SK-N-SH (cell line): Measurements from ENCODE around the gene CANT1. TPM values are rescaled to one million over a fixed set of nuclear protein-coding genes. Genes with fewer than 3 reads are reported as not detected.

Experiments
- CTCF ChIA-PET: fragments of 300-600, 350-600 bp; formaldehyde crosslinking; extraction: SDS; loops from one replicate; lab custom pipeline; 2021; lab: Yijun Ruan, JAX
- POLR2A ChIA-PET: fragments of 350-600 bp; sonication (Branson Sonifier 250); formaldehyde crosslinking; extraction: SDS; loops from one replicate; lab custom pipeline; 2020; ENCODE audit warnings: antibody characterized with exemption, inconsistent platforms; lab: Yijun Ruan, JAX
- DNase-seq: peaks from one replicate; pipeline ENCODE4 v3.0.0; 2012
- H2AFZ ChIP-seq: fragments of 200-600 bp; sonication (generic); 2 replicates; pipeline ENCODE4 v1.8.1; 2016; ENCODE audit warnings: antibody characterized with exemption, mild to moderate bottlenecking, low read depth
- H3F3A ChIP-seq: fragments of 200-600 bp; sonication (generic); replicated peaks from 2 replicates; pipeline ENCODE3; 2016; ENCODE audit warnings: antibody characterized with exemption, mild to moderate bottlenecking; ENCODE audit not compliant: insufficient read depth
- H3K27ac ChIP-seq, 2 experiments: fragments of 200-500 bp in 1 of 2; fragments of 200-600 bp in 1 of 2; sonication (Bioruptor generic) in 1 of 2; sonication (generic), shearing (Covaris generic) in 1 of 2; 2 replicates each; pipeline versions ENCODE4 v1.5.1 to v1.6.1; 2014 to 2016; ENCODE audit warnings: low read depth in 2 of 2, inconsistent platforms in 1 of 2, low read length in 1 of 2, mild to moderate bottlenecking in 1 of 2, mixed read lengths in 1 of 2
- H3K27me3 ChIP-seq: fragments of 200-600 bp; sonication (generic), shearing (Covaris generic); 2 replicates; pipeline ENCODE4 v1.6.1; 2016; ENCODE audit warnings: mixed run types; ENCODE audit not compliant: insufficient read depth
- H3K36me3 ChIP-seq, 2 experiments: fragments of 200-500 bp in 1 of 2; fragments of 200-600 bp in 1 of 2; sonication (Bioruptor generic) in 1 of 2; sonication (generic) in 1 of 2; replicated peaks in 1 of 2; 2 replicates each; pipeline versions ENCODE3 to v1.5.1; 2014 to 2016; ENCODE audit warnings: low read length in 1 of 2, mild to moderate bottlenecking in 1 of 2; ENCODE audit not compliant: insufficient read depth in 2 of 2, control insufficient read depth in 1 of 2
- H3K4me1 ChIP-seq, 2 experiments: fragments of 200-500 bp in 1 of 2; fragments of 200-600 bp in 1 of 2; sonication (Bioruptor generic) in 1 of 2; sonication (generic), shearing (Covaris generic) in 1 of 2; 2 replicates each; pipeline versions ENCODE4 v1.5.1 to v1.6.1; 2014 to 2016; ENCODE audit warnings: low read depth in 1 of 2, low read length in 1 of 2, mixed run types in 1 of 2; ENCODE audit not compliant: insufficient read depth in 2 of 2, control insufficient read depth in 1 of 2
- H3K4me2 ChIP-seq: fragments of 200-600 bp; sonication (generic), shearing (Covaris generic); 2 replicates; pipeline ENCODE4 v1.6.1; 2017; ENCODE audit warnings: mixed run types
- H3K4me3 ChIP-seq, 2 experiments: fragments of 200-500 bp in 1 of 2; fragments of 200-600 bp in 1 of 2; sonication (Bioruptor generic) in 1 of 2; sonication (generic), shearing (Covaris generic) in 1 of 2; 2 replicates each; pipeline versions ENCODE4 v1.5.1 to v1.8.1; 2014 to 2016; ENCODE audit warnings: low read depth in 2 of 2, inconsistent platforms in 1 of 2, low read length in 1 of 2, mild to moderate bottlenecking in 1 of 2, mixed read lengths in 1 of 2, moderate library complexity in 1 of 2
- H3K79me2 ChIP-seq: fragments of 200-600 bp; sonication (generic); 2 replicates; pipeline ENCODE4 v1.8.1; 2017; ENCODE audit warnings: mild to moderate bottlenecking; ENCODE audit not compliant: insufficient read depth
- H3K9ac ChIP-seq: fragments of 200-600 bp; sonication (generic); 2 replicates; pipeline ENCODE4 v1.6.1; 2017; ENCODE audit warnings: mixed run types
- H3K9me2 ChIP-seq: fragments of 200-600 bp; sonication (generic); 2 replicates; pipeline ENCODE4 v1.6.1; 2017; ENCODE audit warnings: mixed run types
- H3K9me3 ChIP-seq: fragments of 200-600 bp; sonication (generic); 2 replicates; pipeline ENCODE4 v1.6.1; 2017; ENCODE audit warnings: mixed run types, mild to moderate bottlenecking, moderate library complexity
- H4K20me1 ChIP-seq: fragments of 200-600 bp; sonication (generic); 2 replicates; pipeline ENCODE4 v1.6.1; 2017; ENCODE audit warnings: mild to moderate bottlenecking, mixed run types; ENCODE audit not compliant: insufficient read depth
- ELF1 ChIP-seq: IDR thresholded peaks from 2 replicates; pipeline ENCODE4 v1.4.0; 2012
- EZH2phosphoT487 ChIP-seq: fragments of 200-600 bp; sonication (generic); IDR thresholded peaks from 2 replicates; pipeline ENCODE4 v1.6.1; 2017; ENCODE audit warnings: low read depth, mixed run types, mild to moderate bottlenecking, antibody characterized with exemption, moderate library complexity, borderline replicate concordance
- FOXM1 ChIP-seq: IDR thresholded peaks from 2 replicates; pipeline ENCODE4 v1.4.0; 2012; ENCODE audit warnings: low read depth, mild to moderate bottlenecking
- GABPA ChIP-seq: IDR thresholded peaks from 2 replicates; pipeline ENCODE4 v1.4.0; 2012; ENCODE audit warnings: low read depth, mild to moderate bottlenecking
- GATA2 ChIP-seq: sonication (generic); formaldehyde crosslinking; IDR thresholded peaks from 2 replicates; pipeline ENCODE4 v1.5.0; 2020; ENCODE audit warnings: mild to moderate bottlenecking, missing genetic modification reagents
- JUND ChIP-seq: IDR thresholded peaks from 2 replicates; pipeline ENCODE4 v1.4.0; 2012
- MEF2A ChIP-seq: IDR thresholded peaks from 2 replicates; pipeline ENCODE4 v1.4.0; 2012; ENCODE audit warnings: low read depth, borderline replicate concordance
- NRF1 ChIP-seq: IDR thresholded peaks from 2 replicates; pipeline ENCODE4 v1.6.1; 2012; ENCODE audit warnings: low read depth, mild to moderate bottlenecking, low read length
- RCOR1 ChIP-seq: fragments of 150-350 bp; IDR thresholded peaks from 2 replicates; pipeline ENCODE4 v1.6.1; 2017; ENCODE audit warnings: antibody characterized with exemption, low read length
- RFX5 ChIP-seq: IDR thresholded peaks from 2 replicates; pipeline ENCODE4 v1.6.1; 2012; ENCODE audit warnings: mild to moderate bottlenecking, improper control_type of control experiment, low read length
- RXRA ChIP-seq: IDR thresholded peaks from 2 replicates; pipeline ENCODE4 v1.4.0; 2012; ENCODE audit warnings: low read depth, mild to moderate bottlenecking, borderline replicate concordance
- TEAD4 ChIP-seq: IDR thresholded peaks from 2 replicates; pipeline ENCODE4 v1.4.0; 2012; ENCODE audit warnings: mild to moderate bottlenecking, borderline replicate concordance; ENCODE audit not compliant: insufficient read depth
- YY1 ChIP-seq: IDR thresholded peaks from 2 replicates; pipeline ENCODE4 v1.4.0; 2012; ENCODE audit warnings: low read depth, mild to moderate bottlenecking
- WGBS: methylation state at CpG from one replicate; pipeline ENCODE4 v1.1.6; 2017; ENCODE audit warnings: low lambda C conversion rate; 5-methylcytosine and 5-hydroxymethylcytosine counted together
- polyA plus RNA-seq, 3 experiments: library from polyadenylated mRNA; depleted of rRNA; stranded (reverse); fragments of >200 nt; gene quantifications; 2 replicates each; pipeline ENCODE4 v1.2.3, GENCODE V29; 2012
- TF ChIP-seq, protein P1 (sequence below): IDR thresholded peaks from 2 replicates; pipeline ENCODE4; 2012
- TF ChIP-seq, protein P2 (sequence below): fragments of 150-350 bp; IDR thresholded peaks from 2 replicates; pipeline ENCODE4 v1.6.1; 2016; ENCODE audit warnings: mild to moderate bottlenecking, low read depth, low read length

Gene CANT1
- polyA plus RNA-seq, 1 of the 3 experiments (the other 2 are of a cell fraction) = 87.4 TPM

DNA sequence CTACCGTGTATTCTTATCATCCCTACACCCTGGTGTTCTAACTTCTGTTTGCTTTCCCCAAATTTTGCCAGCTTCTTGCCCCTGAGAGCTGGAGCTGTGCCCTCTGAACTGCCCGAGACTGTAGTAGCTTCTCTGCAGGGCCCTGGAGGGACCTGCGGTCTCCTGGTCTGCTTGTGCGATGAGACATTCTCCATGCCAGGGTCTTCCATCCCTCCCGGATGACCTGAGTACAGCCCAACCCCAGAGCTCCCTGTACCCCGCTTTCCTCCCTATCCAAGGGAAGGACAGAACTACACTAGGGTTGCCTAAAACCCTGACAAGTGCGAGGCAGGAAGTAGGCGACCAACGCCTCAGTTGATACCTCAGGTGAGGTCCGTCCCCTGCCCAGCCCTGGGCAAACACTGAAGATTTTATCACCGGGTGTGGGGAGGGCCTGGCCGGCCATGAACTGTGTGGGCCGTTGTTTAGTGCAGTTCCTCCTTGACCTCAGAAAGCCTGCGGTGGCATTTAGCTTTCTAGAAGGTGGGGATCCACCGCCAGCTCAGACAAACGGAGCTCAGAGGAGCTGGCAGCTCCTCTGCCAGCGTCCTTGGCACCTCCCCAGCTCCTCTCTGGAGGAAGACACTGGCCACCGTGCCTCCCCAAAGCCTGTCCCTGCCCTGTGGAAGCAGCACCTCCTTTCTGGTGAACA, 13.7 kb downstream of the CANT1 start:
- 91% methylated on average over 11 of the region's 18 CpGs for WGBS

DNA sequence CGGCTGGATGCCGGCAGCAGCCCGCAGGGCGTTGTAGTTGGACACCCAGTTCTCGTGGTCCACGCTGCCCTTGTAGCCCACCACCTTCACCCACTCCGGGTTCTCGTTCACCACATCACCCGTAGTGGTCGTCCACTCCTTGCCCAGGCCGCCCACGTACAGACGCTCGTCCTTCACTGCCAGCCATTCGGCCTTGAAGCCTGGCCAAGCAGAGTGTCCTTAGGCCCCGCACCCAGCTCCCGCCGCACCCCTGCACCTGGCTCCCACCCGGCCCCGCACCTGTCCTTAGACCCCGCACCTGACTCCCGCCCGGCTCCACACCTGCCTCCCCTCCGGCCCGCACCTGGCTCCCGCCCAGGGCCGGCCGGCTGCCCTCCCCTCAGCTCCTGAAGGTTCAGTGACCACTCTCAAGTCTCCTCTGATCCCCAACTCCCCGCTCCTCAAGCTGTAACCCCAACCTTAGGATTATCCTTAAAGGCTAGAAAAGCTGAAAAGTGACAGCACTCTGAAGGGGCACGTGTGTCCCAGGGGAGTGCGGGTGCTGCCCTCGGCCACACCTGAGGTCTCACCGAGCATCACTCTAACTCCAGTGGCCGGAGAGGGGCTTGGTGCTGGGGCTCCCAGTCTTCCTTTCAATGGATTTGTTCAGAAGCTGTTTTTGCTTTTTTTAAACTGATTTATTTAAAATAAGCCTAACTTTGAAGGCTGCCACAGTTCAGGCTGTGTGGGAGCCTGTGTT, 14.4 kb downstream of the CANT1 start:
- no peaks in the 10 kb centered on the region for H3K9me3 ChIP-seq
- no peaks in the 10 kb centered on the region for H3K27me3 ChIP-seq
- TF ChIP-seq MEF2A (no peak), GATA2 (CRISPR knock-in tag) (no peak), ELF1 (no peak), FOXM1 (no peak), JUND (no peak), NRF1 (no peak), TEAD4 (no peak), EZH2phosphoT487 (no peak), RCOR1 (no peak), YY1 (no peak), RFX5 (no peak)
- TF ChIP-seq, protein P1, sequence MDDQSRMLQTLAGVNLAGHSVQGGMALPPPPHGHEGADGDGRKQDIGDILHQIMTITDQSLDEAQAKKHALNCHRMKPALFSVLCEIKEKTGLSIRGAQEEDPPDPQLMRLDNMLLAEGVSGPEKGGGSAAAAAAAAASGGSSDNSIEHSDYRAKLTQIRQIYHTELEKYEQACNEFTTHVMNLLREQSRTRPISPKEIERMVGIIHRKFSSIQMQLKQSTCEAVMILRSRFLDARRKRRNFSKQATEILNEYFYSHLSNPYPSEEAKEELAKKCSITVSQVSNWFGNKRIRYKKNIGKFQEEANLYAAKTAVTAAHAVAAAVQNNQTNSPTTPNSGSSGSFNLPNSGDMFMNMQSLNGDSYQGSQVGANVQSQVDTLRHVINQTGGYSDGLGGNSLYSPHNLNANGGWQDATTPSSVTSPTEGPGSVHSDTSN = no peak
- TF ChIP-seq, protein P2, sequence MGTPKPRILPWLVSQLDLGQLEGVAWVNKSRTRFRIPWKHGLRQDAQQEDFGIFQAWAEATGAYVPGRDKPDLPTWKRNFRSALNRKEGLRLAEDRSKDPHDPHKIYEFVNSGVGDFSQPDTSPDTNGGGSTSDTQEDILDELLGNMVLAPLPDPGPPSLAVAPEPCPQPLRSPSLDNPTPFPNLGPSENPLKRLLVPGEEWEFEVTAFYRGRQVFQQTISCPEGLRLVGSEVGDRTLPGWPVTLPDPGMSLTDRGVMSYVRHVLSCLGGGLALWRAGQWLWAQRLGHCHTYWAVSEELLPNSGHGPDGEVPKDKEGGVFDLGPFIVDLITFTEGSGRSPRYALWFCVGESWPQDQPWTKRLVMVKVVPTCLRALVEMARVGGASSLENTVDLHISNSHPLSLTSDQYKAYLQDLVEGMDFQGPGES = no peak
- POLR2A ChIA-PET = interaction anchor here (1.3 kb wide), 1 partner anchor 15 kb away, joined by 4 read pairs; the partner anchor contains the start of gene LGALS3BP
- peaks cover 48 to 79% of the 10 kb centered on the region in 2 experiments for H3K36me3 ChIP-seq
- H3K9ac ChIP-seq = no peak overlapping the region
- CTCF ChIA-PET = interaction anchor here (1.0 to 11.1 kb wide), 11 partner anchors 15 to 398 kb away, joined by 3 to 133 read pairs (median 7); partner anchors contain the start of gene LGALS3BP
- DNase-seq = peak; percentile 28
- H3K79me2 ChIP-seq = peaks cover 52% of the 10 kb centered on the region
- no peak overlapping the region for H2AFZ ChIP-seq
- no peaks in the 10 kb centered on the region for H3K9me2 ChIP-seq
- H3K4me3 ChIP-seq = no peak overlapping the region
- H4K20me1 ChIP-seq = peaks cover 47% of the 10 kb centered on the region
- H3K27ac ChIP-seq = no peak overlapping the region
- WGBS = 95% methylated on average over 34 of the region's 34 CpGs
- peaks cover 5% of the 10 kb centered on the region for H3F3A ChIP-seq
- peaks cover 0 to 19% of the 10 kb centered on the region in 2 experiments; a peak in 1 of 4 replicates for H3K4me1 ChIP-seq
- H3K4me2 ChIP-seq = no peak overlapping the region

More for the DNA sequence above, 13.7 kb downstream of the CANT1 start:
- Histone ChIP-seq H3K9me2 (no peaks in the 10 kb centered on the region), H3K27me3 (no peaks in the 10 kb centered on the region), H3K36me3 (peaks cover 44 to 72% of the 10 kb centered on the region in 2 experiments), H3K4me1 (peaks cover 0 to 26% of the 10 kb centered on the region in 2 experiments; a peak in 1 of 4 replicates), H2AFZ (no peak overlapping the region), H4K20me1 (peaks cover 54% of the 10 kb centered on the region), H3K4me3 (no peak overlapping the region), H3K9ac (no peak overlapping the region), H3K79me2 (peaks cover 59% of the 10 kb centered on the region), H3K27ac (no peak overlapping the region), H3K4me2 (no peak overlapping the region), H3F3A (peaks cover 5% of the 10 kb centered on the region), H3K9me3 (no peaks in the 10 kb centered on the region)
- DNase-seq = peak; percentile 34
- TF ChIP-seq, protein P1 = no peak
- no peak for TF ChIP-seq GATA2 (CRISPR knock-in tag)
- TF ChIP-seq RXRA = no peak
- TF ChIP-seq EZH2phosphoT487 = no peak
- TF ChIP-seq GABPA = no peak
- TF ChIP-seq TEAD4 = no peak
- CTCF ChIA-PET = interaction anchor here (0.6 to 11.1 kb wide), 12 partner anchors 16 to 398 kb away, joined by 3 to 133 read pairs (median 7); partner anchors contain the start of gene LGALS3BP
- POLR2A ChIA-PET = interaction anchor here (0.6 to 1.3 kb wide), 2 partner anchors 16 to 111 kb away, joined by 3 to 4 read pairs; partner anchors contain the start of gene LGALS3BP
